NCI-H1436 (cell line): ENCODE results near the gene C12orf54.
"Not testable (repeated sequence)": the region's sequence is repeated elsewhere in the genome, so short reads cannot be mapped to it uniquely, and the experiment has no call there.

ENCODE experiments used
- DNase-seq: peaks from one replicate; lab custom pipeline; 2025; lab: John Stamatoyannopoulos, UW

Gene C12orf54

GRCh38 chr12:48482198-48482597, at the start of gene C12orf54:
Gene C12orf54, plus strand, starts transcription at chr12:48482498. Its CDS starts 799 bp downstream, at chr12:48483297.
- no peak for DNase-seq

DNA sequence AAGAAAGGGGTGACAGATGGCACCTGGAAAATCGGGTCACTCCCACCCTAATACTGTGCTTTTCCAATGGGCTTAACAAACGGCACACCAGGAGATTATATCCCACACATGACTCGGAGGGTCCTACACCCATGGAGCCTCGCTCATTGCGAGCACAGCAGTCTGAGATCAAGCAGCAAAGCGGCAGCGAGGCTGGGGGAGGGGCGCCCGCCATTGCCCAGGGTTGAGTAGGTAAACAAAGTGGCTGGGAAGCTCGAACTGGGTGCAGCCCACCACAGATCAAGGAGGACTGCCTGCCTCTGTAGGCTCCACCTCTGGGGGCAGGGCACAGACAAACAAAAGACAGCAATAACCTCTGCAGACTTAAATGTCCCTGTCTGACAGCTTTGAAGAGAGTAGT, 48.3 kb upstream of the C12orf54 start:
- DNase-seq = not testable (repeated sequence)

GRCh38 chr12:48441069-48441468, 41.2 kb upstream of the C12orf54 start:
- no peak for DNase-seq

- DNase-seq = no peak
Measured at GRCh38 chr12:48442179-48442847, 40.0 kb upstream of the C12orf54 start.

GRCh38 chr12:48445538-48445937, 36.8 kb upstream of the C12orf54 start:
- DNase-seq = no peak

GRCh38 chr12:48446161-48446776, 36.0 kb upstream of the C12orf54 start:
- DNase-seq = no peak

- DNase-seq = no peak
Measured at GRCh38 chr12:48447755-48448154, 34.5 kb upstream of the C12orf54 start.

DNA sequence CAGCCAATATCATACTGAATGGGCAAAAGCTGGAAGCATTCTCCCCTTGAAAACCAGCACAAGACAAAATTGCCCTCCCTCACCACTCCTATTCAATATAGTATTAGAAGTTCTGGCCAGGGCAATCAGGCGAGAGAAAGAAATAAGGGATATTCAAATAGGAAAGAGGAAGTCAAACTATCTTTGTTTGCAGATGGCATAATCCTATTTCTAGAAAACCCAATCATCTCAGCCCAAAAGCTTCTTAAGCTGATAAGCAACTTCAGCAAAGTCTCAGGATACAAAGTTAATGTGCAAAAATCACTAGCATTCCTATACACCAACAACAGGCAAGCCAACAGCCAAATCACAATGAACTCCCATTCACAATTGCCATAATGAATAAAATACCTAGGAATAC, 30.9 kb upstream of the C12orf54 start:
- no peak for DNase-seq

- DNase-seq = not testable (repeated sequence)
Measured at GRCh38 chr12:48452961-48453360, 29.3 kb upstream of the C12orf54 start.

DNA sequence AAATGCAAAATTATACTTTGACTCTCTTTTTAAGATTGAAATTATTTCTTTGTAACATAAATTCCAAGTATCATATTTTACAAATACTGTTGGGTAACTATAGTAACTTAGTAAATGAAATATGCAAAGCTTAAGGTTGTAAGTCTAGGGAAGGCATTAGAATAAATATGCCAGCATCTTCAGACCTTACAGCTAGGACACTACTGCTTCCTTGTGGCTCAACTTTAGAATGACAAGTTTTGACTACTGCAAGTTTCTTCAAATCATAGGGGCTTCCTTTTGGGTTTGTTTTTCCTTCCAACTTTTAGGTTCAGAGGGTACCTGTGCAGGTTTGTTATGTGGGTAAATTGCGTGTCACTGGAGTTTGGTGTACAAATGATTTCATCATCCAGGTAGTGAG, 27.6 kb upstream of the C12orf54 start:
- no peak for DNase-seq

GRCh38 chr12:48455116-48455515, 27.2 kb upstream of the C12orf54 start:
- DNase-seq = no peak

DNA sequence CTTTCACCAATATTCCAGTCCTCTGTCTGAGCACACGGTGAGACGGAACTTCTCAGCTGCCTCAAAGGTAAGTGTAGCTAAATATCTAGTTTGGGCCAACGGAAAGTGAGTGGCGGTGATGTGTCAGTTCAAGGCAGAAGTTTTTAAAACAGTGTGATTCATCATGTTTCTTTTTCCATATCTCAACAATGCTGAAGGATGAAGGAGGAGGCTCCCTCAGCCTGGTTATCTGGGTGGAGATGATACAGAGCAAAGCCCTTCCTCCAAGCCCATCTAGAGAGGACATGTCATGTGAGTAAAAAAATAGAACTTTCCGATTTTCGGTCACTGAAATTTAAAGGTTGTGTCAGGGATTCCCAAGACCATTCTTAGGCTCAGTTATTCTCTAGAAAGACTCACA, 23.0 kb upstream of the C12orf54 start:
- no peak for DNase-seq

DNA sequence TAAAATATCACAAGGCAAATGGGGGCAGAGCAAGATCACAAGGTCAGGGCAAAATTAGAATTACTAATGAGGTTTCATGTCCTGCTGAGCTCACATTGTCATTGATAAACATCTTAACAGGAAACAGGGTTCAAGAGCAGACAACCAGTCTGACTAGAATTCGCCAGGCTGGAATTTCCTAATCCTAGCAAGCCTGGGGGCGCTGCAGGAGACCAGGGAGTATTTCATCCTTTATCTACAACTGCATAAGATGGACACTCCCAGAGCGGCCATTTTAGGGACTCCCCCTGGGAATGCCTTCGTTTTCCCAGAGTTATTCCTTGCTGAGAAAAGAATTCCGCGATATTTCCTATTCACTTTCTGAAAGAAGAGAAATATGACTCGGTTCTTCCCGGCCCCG, 13.3 kb upstream of the C12orf54 start:
- not testable (repeated sequence) for DNase-seq

GRCh38 chr12:48472259-48472658, 10.0 kb upstream of the C12orf54 start, which contains the start of gene ANP32D:
Gene ANP32D, plus strand, starts transcription at chr12:48472559. Its CDS starts 106 bp downstream, at chr12:48472665.
- DNase-seq = no peak

GRCh38 chr12:48473061-48473460, 9.2 kb upstream of the C12orf54 start:
- no peak for DNase-seq

GRCh38 chr12:48474497-48474896, 7.8 kb upstream of the C12orf54 start:
- not testable (repeated sequence) for DNase-seq

- no peak for DNase-seq
Measured at GRCh38 chr12:48482930-48483329, 632 bp downstream of the C12orf54 start.

- DNase-seq = no peak
Measured at GRCh38 chr12:48486261-48486660, 4.0 kb downstream of the C12orf54 start.

GRCh38 chr12:48486679-48487078, 4.4 kb downstream of the C12orf54 start:
- DNase-seq = no peak

DNA sequence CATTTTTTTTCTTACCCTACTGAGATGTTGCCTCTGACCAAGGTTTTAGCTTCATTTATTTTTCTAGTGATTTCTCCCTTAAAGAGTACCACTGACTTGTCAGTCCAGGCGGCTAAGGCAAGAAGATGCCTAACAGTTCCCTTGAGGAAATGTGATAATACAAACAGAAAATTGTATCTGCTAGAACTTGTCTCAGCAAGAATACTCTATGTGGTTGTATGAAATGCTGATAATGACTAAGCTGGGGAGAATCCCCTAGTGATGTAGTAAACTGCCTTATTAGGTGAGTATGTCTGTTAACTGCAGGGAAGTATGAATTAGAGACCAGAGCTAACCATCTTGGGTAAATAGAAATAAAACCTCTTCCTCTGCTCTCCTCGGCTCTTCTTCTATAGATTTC, 6.7 kb downstream of the C12orf54 start:
- no peak for DNase-seq

DNA sequence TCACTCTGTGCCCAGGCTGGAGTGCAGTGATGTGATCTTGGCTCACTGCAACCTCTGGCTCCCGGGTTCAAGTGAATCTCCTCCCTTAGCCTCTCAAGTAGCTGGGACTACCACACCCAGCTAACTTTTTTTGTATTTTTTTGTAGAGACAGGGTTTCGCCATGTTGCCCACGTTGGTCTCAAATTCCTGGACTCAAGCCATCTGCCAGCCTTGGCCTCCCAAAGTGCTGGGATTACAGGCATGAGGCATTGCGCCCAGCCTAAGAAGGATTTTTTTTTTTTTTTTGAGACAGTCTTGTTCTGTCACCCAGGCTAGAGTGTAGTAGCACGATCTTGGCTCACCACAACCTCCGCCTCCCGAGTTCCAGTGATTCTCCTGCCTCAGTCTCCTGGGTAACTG, 7.2 kb downstream of the C12orf54 start:
- not testable (repeated sequence) for DNase-seq

DNA sequence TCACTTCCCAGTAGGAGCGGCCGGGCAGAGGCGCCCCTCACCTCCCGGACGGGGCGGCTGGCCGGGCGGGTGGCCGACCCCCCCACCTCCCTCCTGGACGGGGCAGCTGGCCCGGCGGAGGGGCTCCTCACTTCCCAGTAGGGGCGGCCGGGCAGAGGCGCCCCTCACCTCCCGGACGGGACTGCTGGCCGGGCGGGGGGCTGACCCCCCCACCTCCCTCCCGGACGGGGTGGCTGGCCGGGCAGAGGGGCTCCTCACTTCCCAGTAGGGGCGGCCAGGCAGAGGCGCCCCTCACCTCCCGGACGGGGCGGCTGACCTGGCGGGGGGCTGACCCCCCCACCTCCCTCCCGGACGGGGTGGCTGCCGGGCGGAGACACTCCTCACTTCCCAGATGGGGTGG, 18.0 kb downstream of the C12orf54 start:
- not testable (repeated sequence) for DNase-seq

DNA sequence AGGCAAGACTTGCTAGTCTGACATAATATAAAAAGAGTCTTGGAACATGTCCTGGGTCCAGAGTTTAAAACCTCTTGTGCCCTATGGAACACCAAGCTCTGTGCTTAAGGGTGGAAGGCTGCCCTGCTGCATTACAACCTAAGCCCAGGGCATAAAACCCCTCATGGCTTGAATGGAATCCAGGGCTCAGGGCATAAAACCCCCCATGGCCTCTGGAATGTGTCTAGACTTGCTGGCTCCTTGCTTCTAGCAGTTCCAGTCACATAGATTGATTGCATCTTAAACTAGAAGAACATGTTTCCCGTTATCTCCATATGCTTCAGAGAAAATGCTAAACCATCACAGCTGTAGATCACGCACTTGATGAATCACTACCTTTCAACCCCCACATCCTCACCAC, 24.5 kb downstream of the C12orf54 start:
- DNase-seq = not testable (repeated sequence)

- DNase-seq = no peak
Measured at GRCh38 chr12:48508987-48509386, 26.7 kb downstream of the C12orf54 start.
